GM10847 (cell line): ENCODE measurements around the gene CAP1.

Experiments used
- POLR2A ChIP-seq: IDR thresholded peaks from 2 replicates; pipeline ENCODE4 v1.6.1; 2011; ENCODE audit not compliant: insufficient read length; ENCODE audit errors: extremely low read depth

The CAP1 gene

DNA sequence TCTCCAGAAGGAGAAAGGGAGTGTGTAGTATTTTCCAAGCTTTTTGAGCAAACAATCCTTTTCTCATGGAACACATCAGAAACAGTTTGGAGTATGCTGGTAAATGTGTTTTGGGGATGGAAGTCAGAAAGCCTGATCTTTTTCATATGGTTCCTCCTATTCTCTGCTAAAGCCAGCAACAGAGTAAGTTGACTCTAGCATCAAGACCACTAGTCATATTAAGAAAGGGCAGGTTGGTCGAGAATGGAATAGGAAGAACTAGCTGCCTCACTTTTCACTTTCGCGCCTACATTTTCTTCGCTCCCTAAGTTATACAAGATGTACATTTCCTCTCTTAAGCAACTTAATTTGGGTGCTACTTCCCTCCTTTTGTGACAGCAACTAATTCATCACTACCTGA is 32.5 kb downstream of the CAP1 start:
- no peak for TF ChIP-seq POLR2A

DNA sequence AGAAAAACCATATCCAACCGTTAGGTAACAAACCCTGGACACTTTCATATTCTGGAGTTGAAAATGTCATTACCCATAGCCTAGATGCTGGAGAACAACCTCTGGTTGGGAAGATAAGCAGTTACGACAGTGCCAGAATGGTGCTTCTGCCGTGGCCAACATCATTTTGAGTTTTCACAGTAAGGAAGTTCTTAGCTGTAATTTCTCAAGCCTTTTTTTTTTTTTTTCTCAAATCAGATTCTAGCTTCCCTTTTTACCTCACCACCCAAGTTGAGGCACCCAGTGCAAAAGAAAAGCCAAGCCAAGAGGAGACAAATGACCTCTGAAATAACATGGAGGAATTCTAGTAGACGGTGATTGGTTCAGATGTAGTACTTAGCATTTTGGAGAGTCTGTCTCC is 34.7 kb downstream of the CAP1 start:
- TF ChIP-seq POLR2A, result no peak

DNA sequence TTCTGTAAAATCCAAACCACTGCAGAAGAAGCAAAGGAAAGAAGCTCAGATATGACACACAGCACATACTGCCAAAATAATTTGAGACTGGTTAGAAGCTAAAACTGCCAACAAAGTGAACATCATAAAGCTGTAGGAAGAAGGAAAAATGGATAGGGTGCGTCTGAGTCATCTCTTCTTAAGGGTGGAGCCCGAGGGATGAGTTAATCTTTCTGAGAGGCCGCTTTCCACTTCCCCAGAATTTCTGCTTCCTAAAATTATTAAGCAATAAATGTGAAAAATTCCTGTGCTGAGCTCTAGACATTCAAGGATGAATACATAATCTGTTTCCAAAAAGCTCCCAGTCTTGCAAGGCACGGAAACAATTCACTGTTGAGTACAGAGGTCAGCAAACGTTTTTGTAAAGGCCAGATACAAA is 36.4 kb downstream of the CAP1 start:
- TF ChIP-seq POLR2A, result no peak

DNA sequence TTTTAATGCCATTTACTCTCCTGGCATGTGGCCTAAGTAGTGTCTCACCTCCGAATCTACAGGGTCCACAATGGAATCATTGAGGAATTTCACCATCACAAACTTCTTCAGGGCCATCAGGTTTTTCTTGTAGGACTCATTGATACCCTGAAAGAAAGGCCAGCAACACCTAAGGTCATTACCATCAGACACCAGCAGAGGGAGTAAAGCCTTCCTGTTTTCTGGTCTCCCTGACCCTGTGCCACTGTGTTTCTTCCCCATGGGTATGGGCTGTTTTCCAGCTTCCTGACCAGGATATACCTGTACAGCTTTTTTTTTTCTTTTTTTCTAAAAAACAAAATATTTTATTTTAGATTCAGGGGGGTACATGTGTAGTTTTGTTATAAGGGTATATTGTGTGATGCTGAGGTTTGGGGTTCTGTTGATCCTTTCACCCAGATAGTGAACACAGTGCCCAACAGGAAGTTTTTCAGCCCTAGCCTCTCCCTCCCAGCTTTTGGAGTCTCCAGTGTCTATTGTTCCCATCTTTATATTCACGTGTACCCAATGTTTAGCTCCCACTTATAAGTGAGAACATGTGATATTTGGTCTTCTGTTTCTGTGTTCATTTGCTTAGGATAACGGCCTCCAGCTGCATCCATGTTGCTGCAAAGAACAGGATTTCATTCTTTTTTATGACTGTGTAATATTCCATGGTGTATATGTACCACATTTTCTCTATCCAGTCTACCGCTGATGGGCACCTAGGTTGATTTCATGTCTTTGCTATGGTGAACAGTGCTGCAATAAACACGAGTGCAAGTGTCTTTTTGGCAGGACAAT is 38.2 kb downstream of the CAP1 start:
- TF ChIP-seq POLR2A, result no peak

DNA sequence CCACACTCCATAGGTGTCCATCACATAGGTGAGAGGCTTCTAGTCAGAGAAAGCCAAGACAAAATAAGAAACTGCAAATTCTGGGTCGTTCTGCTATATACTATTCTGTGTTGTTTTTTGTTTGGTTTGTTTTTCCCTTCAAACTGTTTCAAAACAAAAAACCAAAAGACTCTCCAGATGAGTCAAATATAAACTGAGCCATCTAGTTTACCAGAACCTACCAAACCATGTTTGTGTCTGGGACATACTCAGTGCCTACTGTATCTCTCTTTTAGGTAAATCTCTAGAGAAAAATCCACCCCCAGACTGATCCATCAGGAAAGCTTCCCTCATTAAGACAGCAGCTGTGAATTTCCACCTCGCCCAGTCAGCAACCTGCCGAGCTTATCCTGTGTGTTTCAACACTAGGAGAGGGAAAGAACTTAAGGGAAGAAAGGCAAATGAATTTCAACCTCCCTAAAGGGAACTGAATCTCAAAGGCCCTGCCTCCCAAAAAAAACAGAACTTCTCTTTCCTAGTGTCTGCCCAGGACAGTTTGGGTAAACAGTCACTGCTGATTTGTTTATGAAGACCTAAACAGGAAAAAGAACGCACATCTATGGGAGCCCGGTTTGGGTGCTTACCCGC is 39.4 kb downstream of the CAP1 start:
- no peak for TF ChIP-seq POLR2A

DNA sequence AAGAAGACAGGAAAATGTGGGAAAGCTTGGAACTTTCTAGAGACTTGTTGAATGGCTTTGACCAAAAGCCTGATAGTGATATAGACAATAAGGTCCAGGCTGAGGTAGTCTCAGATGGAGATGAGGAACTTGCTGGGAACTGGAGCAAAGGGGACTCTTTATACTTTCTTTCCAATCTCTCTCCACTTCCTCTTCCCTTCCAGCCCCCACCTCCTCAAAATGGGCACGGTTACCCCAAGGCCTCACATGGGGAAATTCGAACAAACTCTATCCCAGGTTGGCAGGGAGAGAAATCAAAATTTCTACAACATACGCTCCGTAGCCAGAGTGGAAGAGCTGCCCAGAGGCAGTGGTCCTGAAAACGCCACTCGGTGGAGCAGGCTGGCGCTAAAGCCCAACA is 41.3 kb downstream of the CAP1 start:
- TF ChIP-seq POLR2A, result no peak

DNA sequence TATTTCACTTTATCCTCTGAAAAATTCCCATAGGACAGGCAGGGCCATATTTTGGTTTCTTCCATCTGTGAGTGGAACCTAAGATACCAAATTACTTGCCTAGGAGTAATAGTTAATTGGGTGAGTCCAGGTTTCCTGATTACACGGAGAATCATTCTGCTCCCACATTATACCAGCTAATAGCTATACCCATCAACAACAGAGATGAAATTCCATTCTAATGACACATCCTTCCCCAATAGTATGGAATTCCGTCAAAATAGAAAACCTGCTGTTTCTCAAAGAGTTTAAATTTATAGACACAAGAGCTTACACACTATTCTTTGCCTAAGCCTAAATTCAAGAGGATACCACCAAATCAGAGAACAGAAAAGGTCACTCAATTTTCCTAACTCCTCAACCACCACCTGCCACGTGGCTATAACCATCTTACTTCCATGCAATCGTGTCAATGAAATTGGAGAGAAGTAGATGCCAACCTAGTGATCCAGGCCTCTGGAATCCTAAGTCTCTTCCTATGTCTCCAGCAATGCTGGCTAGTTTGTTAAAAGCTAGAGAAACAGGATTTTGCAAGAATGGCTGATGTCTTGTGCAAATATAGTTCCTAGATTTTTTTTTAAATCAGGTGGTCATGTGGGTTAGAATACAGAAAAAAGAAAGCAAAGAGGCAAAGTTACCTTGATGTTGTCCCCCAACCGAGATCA is 50.3 kb downstream of the CAP1 start:
- no peak for TF ChIP-seq POLR2A

DNA sequence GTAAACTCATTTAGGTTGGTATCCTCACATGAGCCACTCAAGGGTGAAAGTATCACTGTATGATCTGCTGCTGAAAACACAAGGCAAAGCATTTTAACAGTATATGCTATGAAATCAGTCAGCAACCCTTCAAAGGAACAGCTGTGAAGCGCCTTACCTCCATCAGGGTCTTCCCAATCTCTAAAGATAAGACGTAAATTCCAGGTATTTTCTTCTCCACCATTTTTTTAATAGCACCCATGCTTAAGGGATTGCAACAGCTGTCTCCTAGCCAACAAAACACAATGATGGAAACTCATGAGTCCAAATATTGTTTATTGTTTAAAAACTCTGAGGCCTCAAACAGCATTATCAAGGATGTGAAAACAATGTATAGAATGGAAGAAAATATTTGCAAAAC is 51.7 kb downstream of the CAP1 start:
- no peak for TF ChIP-seq POLR2A

DNA sequence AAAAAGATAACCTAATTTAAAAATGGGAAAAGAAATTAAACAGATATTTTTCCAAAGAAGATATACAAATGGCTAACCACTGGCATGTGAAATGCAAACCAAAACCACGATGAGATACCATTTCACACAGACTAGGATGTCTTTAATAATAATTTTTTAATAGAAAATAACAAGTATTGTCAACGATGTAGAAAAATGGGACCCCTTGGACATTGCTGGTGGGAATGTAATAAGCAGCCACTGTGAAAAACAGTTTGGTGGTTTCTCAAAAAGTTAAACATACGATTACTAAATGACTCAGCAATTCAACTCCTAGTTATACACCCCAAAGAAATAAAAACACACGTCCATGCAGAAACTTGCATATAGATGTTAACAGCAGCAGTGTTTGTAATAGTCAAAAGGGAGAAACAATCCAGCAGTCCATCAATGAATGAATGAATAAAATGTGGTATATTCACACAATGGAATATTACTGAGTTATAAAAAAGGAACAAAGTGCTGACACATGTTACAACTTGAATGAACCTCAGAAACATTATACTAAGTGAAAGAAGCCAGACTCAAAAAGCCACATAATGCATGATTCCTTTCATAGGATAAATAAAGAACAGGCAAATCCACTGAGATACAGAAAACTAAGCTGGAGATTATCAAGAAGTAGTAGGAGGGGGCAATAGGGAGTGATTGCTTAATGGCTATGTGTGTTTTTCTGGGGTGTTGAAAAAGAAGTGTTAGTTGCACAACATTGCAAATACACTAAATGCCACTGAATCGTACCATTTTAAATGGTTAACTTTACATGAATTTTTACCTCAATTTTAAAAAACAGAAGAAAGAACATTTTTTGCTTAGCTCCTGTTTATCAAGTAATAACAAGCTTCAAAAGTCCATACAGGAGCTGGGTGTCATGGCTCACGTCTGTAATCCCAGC is 52.4 kb downstream of the CAP1 start:
- TF ChIP-seq POLR2A, result no peak

DNA sequence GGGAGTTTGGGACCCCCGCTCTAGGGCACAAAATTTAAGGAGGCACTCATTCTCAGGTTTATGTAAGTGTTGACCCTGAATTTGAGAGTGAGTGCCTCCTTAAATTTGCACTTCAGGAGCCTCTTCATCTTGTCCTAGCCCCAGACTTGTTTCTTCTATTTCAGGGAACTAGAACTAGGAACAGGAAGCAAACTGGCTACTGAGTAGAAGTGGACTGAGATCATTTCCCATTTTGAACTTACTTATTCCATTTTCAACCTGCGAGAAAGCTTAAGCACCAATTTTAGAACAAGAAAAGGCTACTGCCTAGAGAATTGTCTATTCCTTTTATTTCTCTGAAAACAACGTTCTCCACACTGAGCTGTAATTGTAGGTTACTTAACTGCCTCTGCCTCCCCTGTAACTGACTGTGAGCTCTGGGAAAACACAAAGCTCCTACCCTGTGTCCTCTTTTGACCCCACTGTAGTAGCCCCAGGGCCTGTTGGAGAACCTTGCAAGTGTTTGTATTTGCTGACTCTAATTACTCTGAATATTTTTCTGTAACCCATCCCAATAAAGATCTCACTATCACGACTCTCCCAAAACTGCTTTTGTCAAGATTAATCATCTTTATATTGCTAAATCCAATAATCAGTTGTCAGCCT is 54.1 kb downstream of the CAP1 start:
- no peak for TF ChIP-seq POLR2A

DNA sequence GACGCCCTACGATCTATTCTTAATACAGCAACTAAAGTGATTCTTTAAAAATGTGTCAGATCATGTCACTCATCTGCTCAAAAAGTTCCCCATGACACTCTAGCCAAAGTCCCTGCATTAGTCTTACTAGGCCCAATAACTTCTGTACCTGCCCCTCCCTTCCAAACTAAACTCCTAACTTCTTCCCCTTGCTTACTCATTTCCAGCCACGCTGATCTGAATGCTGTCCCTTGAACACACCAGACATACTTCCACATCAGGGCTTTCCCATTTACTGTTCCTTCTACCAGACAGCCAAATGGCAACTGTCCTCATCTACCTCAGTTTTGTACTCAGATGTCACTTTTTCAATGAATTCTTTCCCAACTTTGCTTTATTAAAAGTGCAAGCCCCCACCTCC is 55.3 kb downstream of the CAP1 start:
- TF ChIP-seq POLR2A, result no peak

DNA sequence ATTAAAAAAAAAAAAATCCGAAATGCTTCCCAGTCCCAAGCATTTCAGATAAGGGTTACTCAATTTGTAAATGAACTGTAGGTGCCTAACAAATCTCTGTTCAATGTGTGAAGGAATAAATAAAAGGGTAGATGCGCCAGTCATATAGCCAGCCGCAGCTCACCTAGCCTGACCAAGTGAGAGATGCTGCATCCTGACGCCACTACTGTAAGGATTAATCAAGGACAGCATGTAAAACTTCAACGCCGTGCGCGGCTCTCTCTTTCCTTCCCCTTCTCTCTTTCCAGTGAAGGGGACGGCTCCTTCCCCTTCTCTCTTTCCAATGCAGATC is 56.1 kb downstream of the CAP1 start:
- TF ChIP-seq POLR2A, result no peak

DNA sequence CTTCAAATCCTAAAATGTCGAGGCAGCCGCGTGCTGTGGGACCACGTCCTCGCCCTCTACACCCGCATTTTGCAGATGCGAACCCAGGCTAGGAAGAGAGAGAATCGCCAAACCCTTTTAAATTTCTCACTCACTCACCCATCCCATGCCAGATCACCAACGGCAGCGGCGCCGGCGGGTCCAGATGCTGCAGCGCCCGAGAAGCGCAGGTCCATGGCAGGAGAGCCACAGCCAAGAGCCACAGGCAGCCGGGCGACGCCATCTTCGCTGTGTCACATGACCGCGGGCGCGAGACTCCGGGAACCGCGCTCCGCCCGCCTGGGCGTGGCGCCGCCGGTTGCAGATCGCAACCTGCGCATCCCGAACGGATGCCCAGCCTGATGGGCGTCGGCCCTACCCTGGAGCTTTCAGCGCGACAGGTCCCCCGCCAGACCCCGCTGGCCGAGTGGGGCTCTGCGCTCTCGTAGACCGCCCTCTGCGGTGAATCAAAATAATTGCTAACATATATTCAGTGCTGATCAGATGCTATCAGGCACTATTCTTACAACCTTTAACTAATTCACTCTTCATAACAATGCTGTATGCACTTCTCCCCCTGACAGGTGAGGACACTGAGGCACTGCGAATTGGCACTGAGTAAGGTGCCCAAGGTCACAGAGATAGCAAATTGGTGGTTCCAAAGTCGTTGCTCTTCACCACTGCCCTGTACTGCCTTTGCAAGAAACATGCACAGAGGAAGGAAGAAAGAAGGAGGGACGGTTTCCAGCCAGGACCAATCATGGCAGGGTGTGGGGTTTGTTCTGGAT is 56.7 kb downstream of the CAP1 start, which contains the start of gene PPT1:
Gene PPT1 (minus strand): TSS at position 276 of the 806 bp plus-strand sequence. CDS start 14 bp downstream, at position 262.
- peak; percentile 69 for TF ChIP-seq POLR2A

DNA sequence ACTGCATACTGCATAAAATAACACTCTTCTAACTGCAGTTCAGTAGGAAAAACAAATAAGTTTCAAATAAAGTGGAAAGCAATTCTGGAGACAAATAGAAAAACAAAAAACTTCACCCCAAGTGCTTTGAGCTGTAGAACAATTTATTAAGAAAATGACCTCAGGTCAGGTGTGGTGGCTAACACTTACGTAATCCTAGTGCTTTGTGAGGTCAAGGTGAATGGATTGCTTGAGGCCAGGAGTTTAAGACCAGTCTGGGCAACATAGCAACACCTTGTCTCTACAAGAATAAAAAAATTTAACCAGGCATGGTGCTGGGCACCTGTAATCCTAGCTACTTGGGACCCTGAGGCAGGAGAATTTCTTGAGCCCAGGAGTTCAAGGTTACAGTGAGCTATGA is 61.5 kb downstream of the CAP1 start:
- no peak for TF ChIP-seq POLR2A

DNA sequence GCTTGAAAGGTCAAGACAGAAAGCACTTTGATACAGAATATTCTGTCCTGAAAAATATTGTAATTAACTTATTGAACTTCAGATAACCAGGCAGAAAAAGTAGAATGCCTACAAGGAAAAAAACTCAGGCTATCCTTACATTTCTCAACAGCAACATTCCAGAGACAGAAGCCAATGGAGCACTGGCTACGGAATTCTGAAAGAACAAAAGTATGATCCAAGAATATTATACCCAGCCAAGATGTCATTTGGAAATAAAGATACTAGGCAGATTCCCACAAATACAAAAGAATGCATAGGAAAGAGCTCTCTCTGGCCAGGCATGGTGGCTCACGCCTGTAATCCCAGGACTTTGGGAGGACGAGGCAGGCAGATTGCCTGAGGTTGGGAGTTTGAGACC is 62.4 kb downstream of the CAP1 start:
- no peak for TF ChIP-seq POLR2A
